ENCODE data around the gene GALT.

Gene GALT

DNA sequence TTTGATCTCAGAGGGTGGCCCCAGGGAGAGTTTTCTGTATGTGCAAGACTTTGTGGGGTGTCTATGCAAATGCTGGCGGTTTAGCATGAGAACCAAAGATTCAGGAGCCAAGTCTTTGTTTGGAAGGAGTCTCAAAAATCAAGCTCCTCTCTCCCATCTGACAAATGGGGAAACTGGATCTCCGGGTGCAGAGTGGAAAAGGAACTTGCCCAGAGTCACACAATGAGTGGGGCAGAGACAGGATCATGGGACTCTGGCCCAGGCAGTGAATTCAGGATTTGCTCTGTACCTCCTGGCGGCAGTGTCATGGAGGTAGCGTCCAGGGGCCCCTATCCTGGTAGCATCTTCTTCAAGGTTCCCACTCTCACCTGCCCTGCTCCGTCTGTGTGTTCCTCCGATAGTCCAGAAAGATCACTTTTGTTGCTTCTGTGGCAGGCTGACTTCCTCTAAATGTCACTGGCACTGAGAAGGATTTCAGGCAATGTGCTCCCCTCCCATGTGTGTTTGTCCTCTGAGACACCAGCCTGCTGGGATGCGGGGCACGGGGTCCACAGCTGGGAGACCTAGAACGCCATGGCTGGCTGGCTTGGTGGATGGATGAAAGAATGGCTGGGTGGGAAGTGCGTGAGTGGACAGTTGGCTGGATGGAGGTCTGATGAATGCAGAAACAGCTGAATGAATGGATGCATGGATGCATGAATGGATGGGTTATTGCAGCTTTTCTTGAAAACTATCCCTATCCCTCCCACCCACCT is 41.0 kb downstream of the GALT start:
- no peak overlapping the region for H3K4me3 ChIP-seq (ENCODE audit: control insufficient read depth, low read depth, low read length)
- no peak for DNase-seq (ENCODE audit: low read depth)
- TF ChIP-seq, protein P1, sequence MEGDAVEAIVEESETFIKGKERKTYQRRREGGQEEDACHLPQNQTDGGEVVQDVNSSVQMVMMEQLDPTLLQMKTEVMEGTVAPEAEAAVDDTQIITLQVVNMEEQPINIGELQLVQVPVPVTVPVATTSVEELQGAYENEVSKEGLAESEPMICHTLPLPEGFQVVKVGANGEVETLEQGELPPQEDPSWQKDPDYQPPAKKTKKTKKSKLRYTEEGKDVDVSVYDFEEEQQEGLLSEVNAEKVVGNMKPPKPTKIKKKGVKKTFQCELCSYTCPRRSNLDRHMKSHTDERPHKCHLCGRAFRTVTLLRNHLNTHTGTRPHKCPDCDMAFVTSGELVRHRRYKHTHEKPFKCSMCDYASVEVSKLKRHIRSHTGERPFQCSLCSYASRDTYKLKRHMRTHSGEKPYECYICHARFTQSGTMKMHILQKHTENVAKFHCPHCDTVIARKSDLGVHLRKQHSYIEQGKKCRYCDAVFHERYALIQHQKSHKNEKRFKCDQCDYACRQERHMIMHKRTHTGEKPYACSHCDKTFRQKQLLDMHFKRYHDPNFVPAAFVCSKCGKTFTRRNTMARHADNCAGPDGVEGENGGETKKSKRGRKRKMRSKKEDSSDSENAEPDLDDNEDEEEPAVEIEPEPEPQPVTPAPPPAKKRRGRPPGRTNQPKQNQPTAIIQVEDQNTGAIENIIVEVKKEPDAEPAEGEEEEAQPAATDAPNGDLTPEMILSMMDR (IDR thresholded peaks at IDR 0.05; ENCODE audit: control insufficient read depth, insufficient read depth, low read depth, low read length, missing control alignments) = no peak

DNA sequence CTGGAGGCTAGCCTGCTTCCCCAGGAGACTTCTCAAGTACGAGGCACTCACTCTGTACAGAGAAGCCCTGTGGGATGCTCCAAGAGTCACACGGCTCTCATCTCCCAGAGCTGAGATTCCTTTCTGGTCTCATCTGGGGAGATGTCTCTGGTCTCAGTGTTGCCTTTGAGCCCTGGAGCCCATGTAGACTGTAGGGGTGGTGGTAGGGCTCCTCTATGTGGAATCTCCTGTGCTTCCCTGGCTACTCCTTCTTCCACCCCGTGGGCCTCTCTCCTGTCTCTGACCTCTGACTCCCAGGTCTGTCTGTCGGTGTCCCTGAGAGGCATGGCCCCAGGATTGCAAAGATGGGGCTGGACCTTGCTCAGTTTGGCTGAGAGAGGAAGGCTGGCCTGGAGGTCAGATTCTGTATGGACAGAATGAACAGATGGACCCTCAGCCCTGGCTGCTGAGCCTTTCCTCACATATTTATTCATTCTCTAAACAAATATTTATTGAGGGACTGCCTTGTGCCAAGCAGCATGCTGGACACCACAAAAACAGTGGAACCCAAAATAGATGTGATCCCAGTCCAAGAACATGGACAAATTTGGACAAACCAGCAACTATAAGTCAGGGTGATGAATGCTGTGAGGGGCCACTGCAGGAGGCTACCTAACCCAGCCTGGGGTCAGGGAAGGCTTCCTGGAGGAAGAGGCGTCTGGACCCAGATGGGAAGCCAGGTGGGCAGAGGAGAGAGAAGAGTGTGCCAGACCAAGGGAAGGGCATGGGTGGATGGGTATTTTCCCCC is 42.0 kb downstream of the GALT start:
- TF ChIP-seq, protein P1 (IDR thresholded peaks at IDR 0.05; ENCODE audit: control insufficient read depth, insufficient read depth, low read depth, low read length, missing control alignments) = no peak
- no peak overlapping the region for H3K4me3 ChIP-seq (ENCODE audit: control insufficient read depth, low read depth, low read length)
- no peak for DNase-seq (ENCODE audit: low read depth)

DNA sequence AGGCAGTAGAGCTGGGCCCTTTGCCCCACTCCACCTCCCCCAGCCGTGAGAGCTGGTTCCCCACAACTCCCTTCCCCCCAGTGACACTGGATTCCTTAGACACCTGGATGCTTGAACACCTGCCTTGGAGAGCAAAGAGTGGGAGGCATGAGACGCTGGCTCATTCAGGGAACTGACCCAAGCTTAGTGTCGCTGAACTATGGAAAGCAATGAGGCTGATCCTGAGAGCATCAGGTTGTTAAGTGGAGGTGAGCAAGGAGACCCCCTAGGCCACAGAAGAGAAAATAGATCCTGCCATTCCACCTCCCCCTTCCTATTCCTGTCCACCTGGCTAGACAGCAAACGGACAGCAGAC is 42.6 kb downstream of the GALT start:
- DNase-seq (ENCODE audit: low read depth) = no peak
- no peak overlapping the region for H3K4me3 ChIP-seq (ENCODE audit: control insufficient read depth, low read depth, low read length)
- TF ChIP-seq, protein P1 (IDR thresholded peaks at IDR 0.05; ENCODE audit: control insufficient read depth, insufficient read depth, low read depth, low read length, missing control alignments) = no peak

DNA sequence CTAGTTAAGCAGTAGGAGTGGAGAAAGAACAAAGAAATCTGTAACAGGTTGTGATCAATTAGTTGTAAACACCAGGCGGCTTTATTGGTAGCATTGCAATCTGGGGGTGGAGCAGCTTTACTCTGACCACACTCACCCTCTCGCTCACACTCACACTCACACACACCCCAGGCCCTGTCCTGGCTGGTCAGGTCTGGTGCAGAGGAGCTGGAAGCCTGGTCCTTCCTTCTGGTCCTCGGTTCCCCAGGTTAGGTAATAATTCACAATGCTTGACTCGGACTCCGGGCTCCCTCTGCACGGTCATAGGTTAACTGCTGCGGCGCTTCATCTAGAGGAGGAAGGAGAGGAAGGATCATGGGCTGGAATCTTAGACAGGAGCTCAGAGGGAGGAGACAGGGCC is 43.0 kb downstream of the GALT start:
- no peak overlapping the region for H3K4me3 ChIP-seq (ENCODE audit: control insufficient read depth, low read depth, low read length)
- no peak for DNase-seq (ENCODE audit: low read depth)
- TF ChIP-seq, protein P1 (IDR thresholded peaks at IDR 0.05; ENCODE audit: control insufficient read depth, insufficient read depth, low read depth, low read length, missing control alignments) = no peak

DNA sequence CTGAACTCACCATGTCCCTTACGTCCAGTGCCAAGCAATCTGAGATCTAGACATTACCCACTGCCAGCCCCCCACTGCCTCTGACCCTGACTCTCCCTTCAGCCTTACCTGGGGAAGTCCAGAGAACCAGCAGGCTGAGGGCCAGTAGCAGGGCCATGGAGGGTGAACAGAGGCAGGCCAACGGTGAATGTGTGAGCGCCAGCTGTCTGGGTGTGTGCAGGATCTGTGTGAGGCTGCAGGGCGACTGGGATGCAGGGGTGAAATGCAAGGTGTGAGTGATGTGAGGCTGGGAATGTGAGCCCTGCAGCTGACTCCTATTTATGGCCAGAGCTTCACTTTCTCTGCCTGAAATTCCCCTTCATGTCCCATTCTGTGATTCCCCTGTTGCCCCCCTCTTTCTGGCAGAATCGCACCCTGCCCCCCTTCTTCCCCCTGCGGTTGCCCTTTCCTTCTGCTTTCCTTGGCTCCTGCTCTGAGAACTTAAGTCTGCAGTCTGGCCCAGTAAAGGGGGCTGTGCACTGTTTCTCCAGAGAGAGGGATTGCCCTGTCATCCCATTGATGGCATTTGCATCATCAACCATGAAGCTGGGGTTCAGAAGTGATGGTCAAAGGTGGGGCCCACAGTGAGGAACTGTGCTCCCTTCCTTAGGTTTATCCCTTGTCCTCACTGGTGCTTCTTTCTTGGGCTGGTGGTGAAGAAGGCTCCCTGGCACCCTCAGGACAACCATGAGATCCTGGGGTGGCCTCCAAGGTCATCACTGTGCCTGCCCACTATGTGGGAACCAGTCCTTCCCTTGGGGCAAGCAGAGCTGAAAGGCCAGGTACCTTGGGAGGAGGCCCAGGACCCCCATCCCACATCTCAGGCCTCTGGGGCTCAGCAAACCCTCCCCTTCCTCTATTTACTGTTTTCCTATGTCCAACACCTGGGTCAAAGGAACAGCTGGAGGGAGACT is 44.8 kb downstream of the GALT start, which contains the start of gene CCL19:
Gene CCL19, minus strand, starts transcription at position 294 of the 953 bp plus-strand sequence. Its CDS starts 137 bp downstream, at position 157.
- H3K4me3 ChIP-seq (ENCODE audit: control insufficient read depth, low read depth, low read length) = no peak within 1 kb of the TSS
- DNase-seq (ENCODE audit: low read depth) = no peak
- TF ChIP-seq, protein P1 (IDR thresholded peaks at IDR 0.05; ENCODE audit: control insufficient read depth, insufficient read depth, low read depth, low read length, missing control alignments) = no peak

DNA sequence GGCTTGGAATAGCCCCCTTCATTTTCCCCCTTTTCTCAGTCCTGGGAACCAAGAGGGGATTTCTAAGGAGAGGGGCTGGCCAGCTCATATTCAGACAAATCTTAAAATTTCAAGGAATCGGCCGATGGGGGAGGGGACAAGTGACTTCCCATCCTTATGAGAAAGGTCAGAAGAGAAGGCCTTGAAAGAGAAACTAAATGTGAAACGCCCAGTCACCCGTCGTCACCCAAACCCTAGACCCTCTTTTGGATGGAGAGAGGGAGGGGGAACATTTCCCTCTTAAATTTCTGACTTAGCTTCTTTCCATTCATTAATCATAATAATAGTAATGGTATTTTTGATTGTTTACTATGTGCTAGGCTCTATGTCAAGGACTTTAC is 45.5 kb downstream of the GALT start:
- TF ChIP-seq, protein P1 (IDR thresholded peaks at IDR 0.05; ENCODE audit: control insufficient read depth, insufficient read depth, low read depth, low read length, missing control alignments) = no peak
- no peak overlapping the region for H3K4me3 ChIP-seq (ENCODE audit: control insufficient read depth, low read depth, low read length)
- DNase-seq (ENCODE audit: low read depth) = no peak

Measured in AG09309 (cell line).